HG03354 (cell line): Measurements from ENCODE around the gene TNFRSF8.
A peak's percentile ranks its signal among the peaks of the same experiment; 100 is the strongest.

Experiments used
- ATAC-seq: cut with Tn5 transposase; IDR thresholded peaks from one replicate; pipeline ENCODE4 v1.9.1; 2021; ENCODE audit warnings: mild to moderate bottlenecking; ENCODE audit not compliant: unreplicated experiment, poor library complexity, severe bottlenecking

Gene TNFRSF8

DNA sequence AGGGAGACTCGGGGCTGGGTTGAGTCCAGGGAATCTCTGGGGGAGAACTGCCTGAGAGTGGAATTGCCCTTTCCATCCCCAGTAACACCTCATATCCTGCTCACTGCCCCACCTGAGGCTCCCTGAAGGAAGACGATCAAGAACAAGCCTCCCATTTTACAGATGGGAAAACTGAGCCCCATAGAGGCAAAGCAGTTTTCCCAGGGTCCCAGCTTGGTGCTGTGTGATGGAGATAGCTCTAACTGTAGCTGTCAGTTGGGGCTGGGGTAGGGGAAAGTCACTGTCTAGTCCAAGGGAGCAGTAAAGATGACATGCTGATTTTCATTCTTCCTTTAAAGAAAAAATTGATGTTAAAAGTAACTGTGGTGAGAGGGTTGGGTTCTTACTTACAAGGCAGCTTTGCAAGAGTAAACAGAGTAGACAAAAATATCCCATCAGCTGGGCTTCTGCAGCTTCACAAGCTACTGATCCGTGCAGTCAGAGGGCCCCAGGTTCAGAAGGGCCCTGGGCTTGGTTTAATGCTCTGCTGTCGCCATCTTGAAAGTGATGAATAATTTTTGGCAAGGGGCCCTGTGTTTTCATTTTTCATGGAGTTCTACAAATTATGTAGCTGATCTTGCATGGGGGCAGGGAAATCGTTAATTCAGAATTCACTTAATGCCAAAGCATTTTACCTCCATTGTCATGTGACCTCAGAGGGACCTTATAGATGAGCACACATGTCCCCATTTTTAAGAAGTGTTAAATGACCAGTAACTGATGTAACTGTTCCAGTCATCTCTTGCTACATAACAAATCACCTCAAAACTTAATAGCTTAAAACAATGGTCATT lies 86.1 kb downstream of the TNFRSF8 start:
- ATAC-seq = peak; percentile 31

DNA sequence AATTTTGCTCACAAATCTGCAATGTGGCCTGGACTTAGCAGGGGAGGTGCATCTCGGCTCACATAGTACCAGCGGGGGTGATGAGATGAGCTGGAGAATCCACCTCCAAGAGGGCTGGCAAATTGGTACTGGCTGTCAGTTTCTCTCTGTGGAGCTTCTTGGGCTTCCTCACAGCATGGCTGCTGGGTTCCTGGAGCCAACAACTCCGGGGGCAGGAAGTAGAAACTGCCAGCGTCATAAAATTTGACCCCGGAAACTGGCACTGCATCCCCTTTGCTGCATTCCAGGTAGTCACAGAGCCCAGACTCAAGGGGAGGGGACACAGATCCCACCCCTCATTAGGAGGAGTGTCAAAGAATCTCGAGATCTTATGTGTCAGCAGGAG lies 86.7 kb downstream of the TNFRSF8 start:
- ATAC-seq = no peak

DNA sequence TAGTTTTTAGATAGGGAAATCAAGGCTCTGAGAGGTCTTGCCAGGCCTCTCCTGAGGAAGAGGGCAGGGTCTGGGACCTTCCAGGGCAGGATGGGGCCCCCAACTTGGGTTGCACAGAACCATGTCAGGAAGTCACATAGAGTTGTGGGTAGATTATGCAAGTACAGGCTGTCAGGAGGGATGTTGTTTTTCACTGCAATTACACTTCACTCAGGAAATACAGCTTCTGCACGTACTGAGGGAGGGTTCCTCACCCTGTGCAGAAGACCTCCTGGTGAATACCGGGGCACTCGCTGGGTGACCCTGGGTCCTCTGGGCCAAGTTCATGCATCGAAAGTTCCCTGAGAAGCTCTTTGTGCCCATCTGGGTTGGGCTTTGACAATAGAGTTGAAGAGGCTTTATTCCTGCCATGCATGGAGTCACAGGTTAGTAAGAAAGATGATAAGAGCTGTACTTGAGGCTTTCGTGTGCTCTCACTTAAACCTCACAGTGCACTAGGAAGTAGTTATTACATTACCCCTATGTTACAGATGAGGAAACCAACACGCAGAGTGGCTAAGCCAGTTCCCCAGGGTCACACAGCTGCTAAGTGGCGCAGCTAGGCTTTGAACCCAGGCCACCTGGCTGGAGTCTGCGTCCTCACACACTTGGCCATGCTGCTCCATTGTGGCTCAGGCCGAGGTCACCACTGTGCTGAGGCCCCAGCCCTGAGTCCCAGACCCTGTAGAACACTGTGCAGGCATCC lies 87.5 kb downstream of the TNFRSF8 start:
- no peak for ATAC-seq

DNA sequence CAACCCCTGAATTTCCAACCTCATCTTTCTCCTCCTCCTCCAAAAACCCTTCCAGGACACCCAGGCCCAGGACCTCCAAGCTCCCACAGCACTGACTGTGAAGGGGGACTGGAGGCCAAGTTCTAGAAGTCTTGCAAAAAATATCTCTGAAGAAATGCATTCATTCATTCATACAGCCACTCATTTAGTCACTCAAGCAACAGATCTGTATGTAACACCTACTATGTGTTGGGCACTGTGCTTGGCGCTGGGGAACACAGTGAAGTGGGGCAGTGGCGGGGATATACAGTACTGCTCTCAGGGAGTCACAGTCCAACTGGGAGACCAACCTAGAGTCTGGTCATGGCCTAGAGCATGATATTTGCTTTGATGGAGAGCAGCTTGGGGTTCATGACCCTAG lies 88.4 kb downstream of the TNFRSF8 start:
- no peak for ATAC-seq

DNA sequence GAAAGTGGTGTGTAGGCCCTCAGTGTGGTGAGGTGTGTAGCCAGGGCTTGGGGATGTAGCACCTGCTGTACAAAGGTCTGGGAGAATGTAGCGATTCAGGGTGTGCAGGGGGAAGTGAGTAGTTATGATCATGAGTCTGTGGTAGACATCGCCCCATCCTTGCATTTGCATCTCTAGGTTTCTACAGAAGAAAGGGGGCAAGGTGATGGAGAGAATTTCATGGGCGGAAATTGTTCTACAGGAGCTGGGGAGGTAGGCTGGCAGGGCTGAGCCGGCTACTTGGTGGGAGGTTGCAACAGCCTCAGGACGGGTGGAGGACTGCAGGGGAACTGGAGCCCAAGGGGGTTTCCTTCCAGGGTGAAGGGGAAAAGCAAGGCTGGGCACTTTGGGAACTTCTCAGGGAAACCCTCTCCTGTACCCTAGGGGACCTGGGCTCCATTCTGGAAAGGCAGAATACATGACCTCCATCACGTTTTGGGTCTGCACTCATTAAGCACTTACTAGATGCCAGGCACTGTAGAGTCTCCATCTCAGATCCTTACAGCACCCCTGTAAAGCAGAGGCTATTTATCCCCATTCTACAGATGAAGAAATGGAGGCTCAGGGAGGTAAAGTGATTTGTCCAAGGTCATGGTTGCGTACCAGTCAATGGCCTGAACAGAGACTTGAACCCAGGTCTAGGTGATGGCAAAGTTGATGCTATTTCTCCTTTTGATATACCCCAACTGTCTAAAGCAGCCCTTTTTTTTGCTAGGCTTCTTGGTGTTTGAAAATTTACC lies 89.2 kb downstream of the TNFRSF8 start:
- peak; percentile 78 for ATAC-seq

DNA sequence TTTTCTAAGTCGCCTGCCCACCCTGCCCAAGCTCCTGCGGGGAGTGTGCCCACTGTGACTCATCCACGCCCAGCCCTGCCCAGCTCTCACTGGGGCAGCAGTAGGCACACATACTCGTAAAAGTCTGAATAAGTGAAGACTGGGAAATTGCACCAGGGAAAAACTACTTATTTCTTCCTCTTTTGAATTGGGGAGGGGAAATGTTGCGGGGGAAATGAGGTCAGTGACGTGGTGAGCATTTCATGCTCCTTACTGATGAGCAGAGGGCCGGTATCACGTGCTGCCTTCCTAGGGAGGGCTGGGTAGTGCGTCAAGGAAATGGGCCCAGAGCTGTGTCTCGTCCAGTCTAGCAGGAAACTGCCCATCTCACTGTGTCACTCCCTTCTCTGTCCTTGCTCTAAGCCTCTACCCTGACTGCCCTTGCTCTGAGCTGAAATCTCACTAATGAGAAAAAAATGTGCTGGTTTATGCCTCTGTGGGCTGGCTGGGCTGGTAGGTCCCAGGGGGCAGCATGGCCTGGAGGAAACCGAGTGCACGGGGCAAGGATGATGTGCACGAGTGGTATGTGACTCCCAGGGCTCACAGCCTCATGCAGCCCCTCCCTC lies 90.2 kb downstream of the TNFRSF8 start:
- ATAC-seq = peak; percentile 32

DNA sequence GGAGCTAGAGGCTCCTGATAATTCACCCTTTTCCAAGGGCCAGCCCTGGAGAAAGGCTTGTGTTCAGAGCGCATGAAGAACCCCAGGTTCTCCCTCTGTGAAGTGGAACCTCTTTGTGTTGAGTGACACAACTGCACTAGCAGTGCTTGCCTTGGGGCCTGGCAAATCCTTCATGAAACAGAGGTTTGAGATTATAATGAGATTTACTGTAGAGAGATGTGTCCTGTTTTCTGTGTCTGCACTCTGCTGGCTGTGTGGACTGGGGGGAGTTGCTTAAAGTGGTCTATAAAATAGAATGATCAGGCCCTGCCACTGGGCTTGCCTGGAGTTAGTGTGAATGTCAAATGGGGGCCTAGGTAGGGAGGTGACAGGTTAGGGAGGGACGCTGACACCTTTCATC lies 92.2 kb downstream of the TNFRSF8 start:
- ATAC-seq = no peak

DNA sequence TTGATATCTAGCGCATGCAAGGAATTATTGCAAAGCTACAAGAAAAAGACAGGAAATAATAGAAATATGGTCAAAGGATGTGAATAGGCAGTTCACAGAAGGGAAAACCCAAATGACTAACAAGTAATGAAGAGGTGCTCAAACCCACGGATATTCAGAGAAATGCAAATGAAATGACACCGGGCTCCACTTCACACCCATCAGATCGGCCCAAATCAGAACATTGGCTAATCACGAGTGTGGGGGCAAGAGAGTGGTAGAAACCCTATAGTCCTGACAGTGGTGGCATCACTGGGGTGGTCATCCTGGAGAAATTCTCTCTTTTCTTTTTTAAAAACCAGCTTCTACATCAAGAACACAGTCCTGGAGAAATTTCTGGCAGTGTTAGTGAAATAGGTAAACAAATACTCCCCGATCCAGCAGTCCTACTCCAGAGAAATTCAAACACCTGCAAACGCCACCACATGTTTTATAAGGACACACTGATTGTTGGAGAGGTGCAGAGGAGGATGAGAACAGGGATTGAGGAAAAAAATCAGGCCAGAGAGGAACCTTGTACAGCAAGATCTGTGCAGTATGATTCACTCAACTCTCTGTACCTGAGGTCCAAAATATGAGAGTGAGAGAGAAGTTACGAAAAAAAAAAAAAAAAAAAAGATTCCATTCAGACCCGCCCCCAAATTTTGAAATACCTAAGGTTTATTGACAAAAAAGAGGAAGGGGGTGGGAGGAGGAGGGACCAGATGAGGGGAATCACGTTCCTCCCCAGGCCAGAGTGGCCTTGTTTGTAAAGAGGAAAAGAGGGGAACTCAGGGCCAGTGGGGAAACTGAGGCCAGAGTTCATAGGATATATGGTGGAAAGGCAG lies 94.5 kb downstream of the TNFRSF8 start:
- ATAC-seq = no peak

DNA sequence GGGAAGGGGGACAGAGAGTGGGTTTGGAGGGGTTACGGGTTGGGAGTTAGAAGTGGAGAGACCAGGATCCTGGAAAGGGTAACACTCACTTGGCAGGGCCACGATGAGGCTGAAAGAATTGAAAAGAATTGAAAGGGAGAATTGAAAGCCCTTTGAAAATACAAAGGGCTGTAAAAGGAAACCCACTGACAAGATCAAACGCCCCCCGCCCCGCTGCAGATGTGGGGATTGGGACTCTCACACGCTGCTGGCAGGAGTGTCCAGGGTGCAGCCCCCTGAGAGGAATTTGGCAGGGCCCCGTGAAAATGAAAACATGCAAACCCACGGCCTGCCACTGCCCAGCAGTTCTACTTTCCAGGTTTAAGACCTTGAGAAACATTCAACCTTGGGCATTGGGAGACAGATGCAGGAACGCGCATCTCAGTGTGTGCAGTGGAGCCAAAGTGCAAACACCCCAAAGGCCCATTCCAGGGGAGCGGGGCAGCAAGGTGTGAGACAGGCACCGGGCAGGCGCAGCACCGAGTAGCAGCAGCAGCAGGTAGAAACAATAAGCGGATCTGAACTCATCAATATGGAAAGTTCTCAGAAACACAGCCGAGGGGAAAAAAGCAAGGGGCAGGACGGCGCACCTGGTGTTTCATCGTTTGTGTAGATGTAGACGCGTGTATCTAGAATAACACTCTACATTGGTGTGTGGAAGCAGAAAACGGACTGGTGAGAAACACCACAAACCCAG lies 95.4 kb downstream of the TNFRSF8 start:
- no peak for ATAC-seq

DNA sequence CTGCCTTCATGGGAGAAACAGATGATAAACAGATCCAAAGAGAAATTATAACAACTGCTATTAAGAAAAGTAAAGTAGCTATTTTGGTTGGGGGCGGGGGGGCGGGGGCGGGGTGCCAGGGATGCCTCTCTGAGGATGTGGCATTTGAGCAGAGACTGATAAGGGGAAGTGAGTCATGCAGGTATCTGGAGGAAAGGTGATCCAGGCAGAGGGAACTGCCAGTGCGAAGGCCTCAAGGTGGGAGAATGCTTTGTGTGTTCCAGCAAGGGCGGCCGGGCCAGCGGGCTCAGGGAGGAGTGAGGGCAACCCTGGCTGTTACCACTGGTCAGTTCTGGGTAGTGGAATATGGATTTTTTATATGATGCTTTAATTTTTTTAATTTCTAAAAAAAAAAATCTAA lies 96.7 kb downstream of the TNFRSF8 start:
- no peak for ATAC-seq

DNA sequence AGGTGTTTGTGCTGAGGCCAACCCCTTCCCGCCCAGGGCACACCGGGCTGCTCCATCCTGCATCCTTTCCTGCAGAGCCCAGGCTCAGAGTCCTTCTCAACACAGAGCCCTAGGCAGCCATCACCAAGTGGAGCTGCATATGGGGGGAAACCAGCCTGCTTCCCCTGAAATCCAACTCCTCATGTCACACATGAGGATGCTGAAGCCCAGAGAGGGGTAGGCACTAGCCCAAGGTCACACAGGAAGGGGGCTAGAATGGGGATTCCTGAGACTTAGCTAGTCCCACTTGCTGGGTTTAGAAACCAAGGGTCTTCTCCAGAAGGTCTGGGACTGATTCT lies 98.2 kb downstream of the TNFRSF8 start:
- no peak for ATAC-seq

DNA sequence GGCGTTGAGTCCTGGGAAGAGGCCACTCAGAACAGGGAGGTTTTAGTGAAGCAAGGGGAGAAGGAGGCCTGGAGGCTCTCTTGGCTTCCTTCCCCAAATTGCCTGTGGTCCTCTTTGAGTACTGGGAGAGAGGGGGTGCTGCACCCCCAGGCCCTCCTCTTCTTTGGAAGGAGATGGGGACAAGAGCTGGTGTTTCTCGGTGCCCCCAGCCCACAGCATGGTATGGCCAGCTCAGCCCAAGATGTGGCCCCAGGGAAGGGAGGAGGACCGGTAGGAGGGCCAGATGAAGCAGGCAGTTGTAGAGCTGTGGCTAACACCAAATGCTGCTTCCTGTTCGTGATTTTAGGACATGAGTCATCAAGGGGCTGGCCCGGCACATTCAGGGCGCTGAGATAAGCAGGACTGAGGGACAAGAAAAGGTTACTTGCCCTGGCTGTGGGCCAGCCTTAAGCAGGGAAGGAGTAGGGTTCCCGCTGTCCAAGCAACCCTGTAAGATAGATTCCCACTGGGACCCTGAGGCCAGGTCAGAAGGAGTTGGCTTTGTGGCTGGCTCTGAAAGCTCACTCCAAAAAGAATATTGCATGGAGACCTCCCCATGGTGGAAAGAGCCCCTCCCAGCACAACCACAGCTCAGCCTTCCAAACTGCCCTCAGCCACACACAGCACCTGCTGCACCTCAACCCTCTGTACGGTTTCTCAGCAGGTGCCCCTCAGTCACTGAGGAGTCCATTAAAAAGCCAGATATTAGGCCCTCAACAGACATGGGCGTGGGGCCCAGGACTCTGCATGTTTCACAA lies 98.8 kb downstream of the TNFRSF8 start:
- peak; percentile 85 for ATAC-seq

DNA sequence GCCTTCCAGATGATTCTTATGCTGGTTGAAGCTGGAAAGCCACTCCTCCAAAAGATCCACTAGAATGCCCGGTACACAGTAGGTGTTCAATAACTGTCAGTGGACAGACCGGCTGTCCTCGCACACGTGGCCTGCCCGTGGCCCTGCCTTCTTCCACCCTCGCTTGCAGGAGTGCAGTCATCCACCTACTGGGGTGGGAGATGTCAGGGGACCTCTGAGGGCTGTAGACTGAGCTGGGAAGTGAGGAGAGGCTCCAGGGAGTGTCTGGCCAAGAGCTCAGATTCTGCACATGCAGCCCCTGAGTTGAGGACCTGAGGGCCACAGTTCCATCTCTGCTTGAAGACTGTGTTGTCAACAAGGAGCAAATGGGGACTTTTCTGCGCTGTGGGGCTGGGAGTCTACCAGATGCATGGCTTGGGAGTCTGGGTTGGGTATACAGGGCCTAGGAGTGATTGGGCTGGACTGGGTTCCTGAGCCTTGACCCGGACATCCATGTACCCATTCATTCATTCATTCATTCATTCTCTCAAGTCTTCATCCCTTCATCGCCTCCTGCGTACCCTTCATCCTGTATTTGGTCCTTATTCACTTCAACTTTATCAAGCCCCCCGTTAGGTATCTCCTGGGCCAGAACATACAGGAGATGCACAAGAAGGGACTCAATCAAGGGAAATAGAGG lies 99.5 kb downstream of the TNFRSF8 start:
- ATAC-seq = no peak

DNA sequence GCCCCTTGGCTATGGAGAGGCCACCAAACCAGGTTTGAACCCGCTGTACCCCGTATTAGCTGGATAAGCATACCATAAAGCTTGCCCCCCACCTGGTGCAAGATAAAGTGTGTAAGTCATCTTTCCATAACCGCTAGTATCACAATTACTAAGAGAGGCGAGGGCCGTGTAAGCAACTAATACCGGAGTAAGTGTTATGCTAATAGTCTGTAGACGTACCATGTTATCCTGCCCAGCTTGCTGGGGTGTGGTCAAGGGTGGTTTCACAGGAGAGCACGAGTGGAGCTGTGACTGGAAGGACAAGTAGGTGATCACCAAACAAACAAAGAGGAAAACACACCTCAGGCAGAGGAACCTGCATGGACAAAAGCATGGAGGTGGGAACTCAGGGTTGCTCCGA lies 100.1 kb downstream of the TNFRSF8 start:
- ATAC-seq = no peak

DNA sequence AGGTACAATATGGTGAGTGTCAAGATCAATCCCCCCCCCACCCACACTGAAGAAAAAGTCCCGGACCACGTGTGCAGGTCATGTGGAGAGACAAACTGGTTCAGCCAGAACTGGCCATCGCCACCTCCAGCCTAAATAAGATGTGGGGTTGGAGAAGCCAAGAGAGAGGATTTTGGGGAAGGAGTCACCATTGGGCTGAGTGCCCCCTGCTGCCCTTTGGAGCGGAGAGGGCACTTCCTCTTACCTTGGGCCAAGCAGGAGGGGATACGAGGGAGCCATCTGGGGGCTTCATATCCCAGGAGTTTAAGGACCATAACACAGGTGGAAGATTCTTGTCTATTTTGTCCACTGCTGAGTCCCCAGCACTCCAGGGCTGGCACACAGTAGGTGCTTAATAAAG lies 101.1 kb downstream of the TNFRSF8 start:
- ATAC-seq = no peak

DNA sequence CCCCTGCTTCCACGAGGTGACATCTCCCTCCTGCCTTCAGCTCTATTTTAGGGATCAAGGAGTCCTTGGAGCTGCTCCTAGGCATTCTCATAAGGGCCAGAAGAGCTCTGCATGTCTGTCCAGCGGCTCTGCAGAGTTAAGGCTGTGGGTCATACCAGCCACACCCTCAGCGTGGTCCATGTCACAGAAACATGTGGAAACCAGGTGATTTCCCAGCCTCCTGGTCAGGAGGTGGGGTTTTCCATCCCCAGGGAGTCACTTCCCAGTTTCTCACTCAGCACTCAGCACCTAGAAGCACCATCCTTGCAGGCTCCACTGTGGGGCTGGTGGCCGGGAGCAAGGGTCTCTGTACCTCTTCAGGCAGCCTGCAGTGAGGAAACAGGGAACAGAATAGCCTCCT lies 102.2 kb downstream of the TNFRSF8 start:
- no peak for ATAC-seq

DNA sequence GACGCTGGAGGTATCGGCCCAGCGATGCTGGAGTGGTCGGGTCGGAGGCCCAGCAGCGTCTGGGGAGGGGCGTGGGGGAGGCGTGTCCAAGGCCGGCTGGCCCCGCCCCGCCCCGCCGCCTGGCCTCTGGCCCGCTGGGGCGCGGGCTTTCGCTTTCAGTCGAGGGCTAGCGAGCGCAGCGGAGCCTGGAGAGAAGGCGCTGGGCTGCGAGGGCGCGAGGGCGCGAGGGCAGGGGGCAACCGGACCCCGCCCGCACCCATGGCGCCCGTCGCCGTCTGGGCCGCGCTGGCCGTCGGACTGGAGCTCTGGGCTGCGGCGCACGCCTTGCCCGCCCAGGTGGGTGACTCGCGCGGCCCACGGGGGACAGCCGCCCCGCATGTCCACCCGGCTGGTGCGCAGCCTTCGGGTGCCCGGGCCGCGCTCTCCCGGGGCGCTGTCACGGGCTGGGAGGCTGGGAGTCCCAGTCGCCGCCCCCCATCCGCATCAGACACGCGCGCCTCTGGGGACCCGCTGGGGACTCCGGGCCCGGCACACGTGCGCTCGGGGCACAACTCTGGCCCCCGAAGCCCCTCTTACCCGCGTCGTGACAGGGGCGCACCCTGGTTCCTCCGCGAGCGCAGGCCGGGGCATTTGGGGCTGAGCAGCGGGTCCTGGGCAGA lies 103.9 kb downstream of the TNFRSF8 start, which contains the start of gene TNFRSF1B:
TNFRSF1B (plus strand) TSS at position 158 of the 659 bp plus-strand sequence; CDS start at position 259, 101 bp downstream.
- peak; percentile 56 for ATAC-seq
